ENCODE results near the gene E2F7. TPM values are rescaled to one million over a fixed set of nuclear protein-coding genes. Genes with fewer than 3 reads are reported as not detected.

The E2F7 gene, protein sequence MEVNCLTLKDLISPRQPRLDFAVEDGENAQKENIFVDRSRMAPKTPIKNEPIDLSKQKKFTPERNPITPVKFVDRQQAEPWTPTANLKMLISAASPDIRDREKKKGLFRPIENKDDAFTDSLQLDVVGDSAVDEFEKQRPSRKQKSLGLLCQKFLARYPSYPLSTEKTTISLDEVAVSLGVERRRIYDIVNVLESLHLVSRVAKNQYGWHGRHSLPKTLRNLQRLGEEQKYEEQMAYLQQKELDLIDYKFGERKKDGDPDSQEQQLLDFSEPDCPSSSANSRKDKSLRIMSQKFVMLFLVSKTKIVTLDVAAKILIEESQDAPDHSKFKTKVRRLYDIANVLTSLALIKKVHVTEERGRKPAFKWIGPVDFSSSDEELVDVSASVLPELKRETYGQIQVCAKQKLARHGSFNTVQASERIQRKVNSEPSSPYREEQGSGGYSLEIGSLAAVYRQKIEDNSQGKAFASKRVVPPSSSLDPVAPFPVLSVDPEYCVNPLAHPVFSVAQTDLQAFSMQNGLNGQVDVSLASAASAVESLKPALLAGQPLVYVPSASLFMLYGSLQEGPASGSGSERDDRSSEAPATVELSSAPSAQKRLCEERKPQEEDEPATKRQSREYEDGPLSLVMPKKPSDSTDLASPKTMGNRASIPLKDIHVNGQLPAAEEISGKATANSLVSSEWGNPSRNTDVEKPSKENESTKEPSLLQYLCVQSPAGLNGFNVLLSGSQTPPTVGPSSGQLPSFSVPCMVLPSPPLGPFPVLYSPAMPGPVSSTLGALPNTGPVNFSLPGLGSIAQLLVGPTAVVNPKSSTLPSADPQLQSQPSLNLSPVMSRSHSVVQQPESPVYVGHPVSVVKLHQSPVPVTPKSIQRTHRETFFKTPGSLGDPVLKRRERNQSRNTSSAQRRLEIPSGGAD
- total RNA-seq: 7.3 and 14.1 TPM in 2 replicates

DNA sequence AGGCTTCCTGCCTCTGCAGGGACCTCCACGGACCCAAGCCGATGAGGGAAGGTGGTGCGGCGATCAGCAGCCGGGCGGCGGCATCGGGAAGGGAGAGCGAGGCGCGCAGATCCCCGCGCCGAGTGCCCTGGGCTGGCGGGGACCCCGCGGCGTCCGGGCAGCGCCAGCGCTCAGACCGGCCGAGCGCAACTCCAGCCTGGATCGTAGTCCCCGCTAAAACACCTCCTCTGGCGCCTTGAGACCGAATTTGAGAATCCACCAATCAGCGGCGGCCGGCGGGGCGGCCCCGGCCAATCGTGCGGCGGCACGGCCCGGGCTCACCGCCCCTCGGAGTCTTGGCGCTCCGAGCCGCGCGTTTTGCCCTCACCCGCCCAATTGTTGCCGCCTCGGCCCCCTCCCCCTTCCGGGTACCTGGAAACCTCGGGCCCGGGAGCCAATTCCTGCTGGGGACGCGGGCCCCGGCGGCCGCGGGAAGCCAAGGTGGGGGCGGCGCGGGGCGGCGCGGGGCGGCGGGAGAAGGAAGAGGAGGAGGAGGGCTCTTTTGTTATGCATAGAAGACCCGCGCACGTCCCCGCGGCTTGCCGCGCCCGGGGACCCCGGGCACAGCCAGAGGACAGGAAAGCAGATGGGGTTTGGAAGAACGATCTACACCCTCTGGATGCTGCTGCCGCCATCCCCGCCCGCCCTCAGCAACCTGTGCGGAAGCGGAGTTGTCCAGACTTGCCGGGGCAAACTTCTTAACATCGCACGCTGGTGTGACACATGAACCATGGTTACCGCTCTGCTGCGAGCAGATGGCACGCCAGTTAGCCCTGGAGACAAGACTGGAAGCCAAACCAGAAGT lies at the start of gene E2F7:
TSS of gene E2F7 (minus strand) at position 209 of the 844 bp plus-strand sequence. CDS start 934 bp downstream, outside the sequence.

Other genes with a start within 250 kb of the E2F7 start
- 0.73 and 2.5 TPM in 2 replicates for gene CSRP2, start 186.6 kb downstream of the E2F7 start, total RNA-seq